Upper lobe of right lung (tissue), 1 donor: ENCODE results near the gene ARHGAP22. TPM values are rescaled to one million over a fixed set of nuclear protein-coding genes. Genes with fewer than 3 reads are reported as not detected.

Source experiments
- ATAC-seq: fragments of 200-7000 bp; cut with Tn5 transposase; one replicate; pipeline ENCODE4 v1.9.1; 2020; ENCODE audit warnings: mild to moderate bottlenecking, moderate library complexity
- DNase-seq: peaks from one replicate; pipeline ENCODE4 v3.0.0-alpha.2; 2020
- H3K27ac ChIP-seq: fragments of 200-600 bp; one replicate; pipeline ENCODE4 v1.8.0; 2022
- H3K27me3 ChIP-seq: fragments of 200-600 bp; one replicate; pipeline ENCODE4 v1.8.0; 2022; ENCODE audit warnings: mild to moderate bottlenecking
- H3K36me3 ChIP-seq: fragments of 200-600 bp; one replicate; pipeline ENCODE4 v1.8.0; 2022
- H3K4me1 ChIP-seq: fragments of 200-600 bp; one replicate; pipeline ENCODE4 v1.8.0; 2022
- H3K4me3 ChIP-seq: fragments of 200-600 bp; one replicate; pipeline ENCODE4 v1.8.0; 2022; ENCODE audit warnings: mild to moderate bottlenecking
- H3K9me3 ChIP-seq: fragments of 200-600 bp; one replicate; pipeline ENCODE4 v1.8.0; 2022
- intact Hi-C: fragments of 100-400 bp; cut with DNase I; formaldehyde crosslinking; loops from one replicate; pipeline ENCODE4 v1.11.0; 2022
- total RNA-seq: library from RNA; stranded (reverse); fragmentation: NEBNext Ultra II Directional; extraction: Animal tissue kit (Norgen Biotek cat#: 25700); gene quantifications from one replicate; pipeline ENCODE4 v1.2.1, GENCODE V29; 2021
- TF ChIP-seq, protein P1 (sequence below): fragments of 200-600 bp; IDR thresholded peaks from one replicate; pipeline ENCODE4 v1.8.0; 2022; ENCODE audit warnings: antibody characterized with exemption
- donor health status: DM: no; HTN: yes; CAD: no; lungs with severe emphysema.

The ARHGAP22 gene
- total RNA-seq, 1 donor from 2014 or later, result 6.8 TPM

DNA sequence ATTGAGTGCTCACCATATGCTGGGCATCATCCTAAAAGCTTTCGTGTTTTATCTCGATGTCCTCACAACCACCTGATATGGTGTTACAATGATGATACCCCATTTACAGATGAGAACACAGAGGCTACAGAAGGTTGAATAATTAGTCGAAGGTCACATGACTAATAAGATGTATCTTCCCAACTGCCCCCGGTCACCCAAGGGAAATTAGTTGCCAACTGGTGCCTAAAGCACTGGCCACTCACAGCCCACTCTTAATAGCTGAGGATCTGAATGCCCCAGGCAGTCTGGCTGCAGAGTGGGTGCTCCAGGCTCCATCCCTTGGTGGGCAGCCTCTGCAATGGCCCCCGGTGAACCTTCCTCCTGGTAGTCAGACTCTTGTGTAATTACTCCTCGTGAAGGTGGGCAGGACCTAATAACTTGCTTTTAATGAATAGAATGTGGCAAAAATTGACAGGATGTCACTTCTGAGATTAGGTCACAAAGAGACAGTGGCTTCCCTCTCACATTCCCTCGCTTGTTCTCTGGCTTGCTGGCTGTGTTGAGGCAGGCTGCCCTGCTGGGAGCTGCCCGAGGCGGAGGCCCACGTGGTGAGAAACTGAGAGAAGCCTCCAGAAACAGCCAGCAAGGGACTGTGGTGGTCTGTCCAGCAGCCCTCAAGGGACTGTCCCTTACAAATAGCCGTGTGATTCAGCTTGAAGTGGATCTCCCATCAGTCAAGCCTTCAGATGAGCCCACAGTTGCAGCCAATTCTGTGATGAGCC, 109.4 kb downstream of the ARHGAP22 start:
- DNase-seq, result no peak

DNA sequence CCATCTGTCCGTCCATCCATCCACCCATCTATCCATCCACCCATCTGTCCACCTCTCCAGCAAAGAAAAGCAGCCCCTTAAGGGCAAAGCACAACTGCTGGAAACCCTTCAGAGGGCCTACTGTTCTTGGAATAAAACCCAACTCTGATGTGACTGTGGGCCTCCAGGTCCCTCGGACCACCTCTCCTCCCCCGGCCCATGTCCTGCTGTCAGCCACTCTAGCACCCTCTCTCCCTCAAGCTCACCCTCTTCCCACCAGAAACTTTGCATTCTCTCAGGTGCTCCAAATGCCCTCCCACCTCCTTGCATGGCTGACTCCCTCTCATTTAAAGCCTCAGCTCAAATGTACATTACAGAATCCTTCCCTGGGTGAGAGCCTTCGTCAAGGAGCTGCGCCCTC, 110.3 kb downstream of the ARHGAP22 start:
- no peaks in the 10 kb centered on the region for H3K9me3 ChIP-seq
- H3K27me3 ChIP-seq, result no peaks in the 10 kb centered on the region
- H3K27ac ChIP-seq, result no peak overlapping the region
- H3K4me3 ChIP-seq, result no peak overlapping the region
- no peak for ATAC-seq
- no peaks in the 10 kb centered on the region for H3K36me3 ChIP-seq
- intact Hi-C loops, result no loop called here
- DNase-seq, result no peak
- no peaks in the 10 kb centered on the region for H3K4me1 ChIP-seq
- TF ChIP-seq, protein P1, sequence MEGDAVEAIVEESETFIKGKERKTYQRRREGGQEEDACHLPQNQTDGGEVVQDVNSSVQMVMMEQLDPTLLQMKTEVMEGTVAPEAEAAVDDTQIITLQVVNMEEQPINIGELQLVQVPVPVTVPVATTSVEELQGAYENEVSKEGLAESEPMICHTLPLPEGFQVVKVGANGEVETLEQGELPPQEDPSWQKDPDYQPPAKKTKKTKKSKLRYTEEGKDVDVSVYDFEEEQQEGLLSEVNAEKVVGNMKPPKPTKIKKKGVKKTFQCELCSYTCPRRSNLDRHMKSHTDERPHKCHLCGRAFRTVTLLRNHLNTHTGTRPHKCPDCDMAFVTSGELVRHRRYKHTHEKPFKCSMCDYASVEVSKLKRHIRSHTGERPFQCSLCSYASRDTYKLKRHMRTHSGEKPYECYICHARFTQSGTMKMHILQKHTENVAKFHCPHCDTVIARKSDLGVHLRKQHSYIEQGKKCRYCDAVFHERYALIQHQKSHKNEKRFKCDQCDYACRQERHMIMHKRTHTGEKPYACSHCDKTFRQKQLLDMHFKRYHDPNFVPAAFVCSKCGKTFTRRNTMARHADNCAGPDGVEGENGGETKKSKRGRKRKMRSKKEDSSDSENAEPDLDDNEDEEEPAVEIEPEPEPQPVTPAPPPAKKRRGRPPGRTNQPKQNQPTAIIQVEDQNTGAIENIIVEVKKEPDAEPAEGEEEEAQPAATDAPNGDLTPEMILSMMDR, result no peak

More for the DNA sequence above, 109.4 kb downstream of the ARHGAP22 start:
- Histone ChIP-seq H3K36me3 (no peaks in the 10 kb centered on the region), H3K4me1 (no peaks in the 10 kb centered on the region), H3K9me3 (no peaks in the 10 kb centered on the region), H3K4me3 (no peak overlapping the region), H3K27ac (no peak overlapping the region), H3K27me3 (no peaks in the 10 kb centered on the region)
- intact Hi-C loops, result no loop called here
- TF ChIP-seq, protein P1, result no peak
- no peak for ATAC-seq

DNA sequence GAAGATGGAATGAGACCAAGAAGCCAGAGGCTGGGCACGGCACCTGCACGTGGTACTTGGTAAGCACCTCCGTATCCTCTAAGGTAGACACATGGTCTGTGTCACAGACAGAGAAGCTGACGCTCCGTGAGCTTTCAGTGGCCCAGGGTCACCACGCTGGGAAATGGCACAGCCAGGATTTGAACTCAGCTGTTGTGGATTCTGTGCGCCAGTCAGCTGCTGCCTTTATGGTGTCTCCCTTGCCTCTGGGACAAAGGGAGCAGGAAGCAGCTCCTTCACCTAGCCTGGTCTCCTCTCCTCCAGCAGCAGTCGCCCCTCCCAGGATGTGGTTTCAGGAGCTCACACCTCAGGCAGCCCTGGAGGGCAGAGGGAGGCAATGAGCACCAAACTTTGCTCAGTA, 110.8 kb downstream of the ARHGAP22 start:
- TF ChIP-seq, protein P1, result no peak
- no peak overlapping the region for H3K27ac ChIP-seq
- H3K36me3 ChIP-seq, result no peaks in the 10 kb centered on the region
- no peak overlapping the region for H3K4me3 ChIP-seq
- H3K9me3 ChIP-seq, result no peaks in the 10 kb centered on the region
- H3K4me1 ChIP-seq, result no peaks in the 10 kb centered on the region
- DNase-seq (no peak), ATAC-seq (no peak)
- intact Hi-C loops, result no loop called here
- H3K27me3 ChIP-seq, result no peaks in the 10 kb centered on the region

DNA sequence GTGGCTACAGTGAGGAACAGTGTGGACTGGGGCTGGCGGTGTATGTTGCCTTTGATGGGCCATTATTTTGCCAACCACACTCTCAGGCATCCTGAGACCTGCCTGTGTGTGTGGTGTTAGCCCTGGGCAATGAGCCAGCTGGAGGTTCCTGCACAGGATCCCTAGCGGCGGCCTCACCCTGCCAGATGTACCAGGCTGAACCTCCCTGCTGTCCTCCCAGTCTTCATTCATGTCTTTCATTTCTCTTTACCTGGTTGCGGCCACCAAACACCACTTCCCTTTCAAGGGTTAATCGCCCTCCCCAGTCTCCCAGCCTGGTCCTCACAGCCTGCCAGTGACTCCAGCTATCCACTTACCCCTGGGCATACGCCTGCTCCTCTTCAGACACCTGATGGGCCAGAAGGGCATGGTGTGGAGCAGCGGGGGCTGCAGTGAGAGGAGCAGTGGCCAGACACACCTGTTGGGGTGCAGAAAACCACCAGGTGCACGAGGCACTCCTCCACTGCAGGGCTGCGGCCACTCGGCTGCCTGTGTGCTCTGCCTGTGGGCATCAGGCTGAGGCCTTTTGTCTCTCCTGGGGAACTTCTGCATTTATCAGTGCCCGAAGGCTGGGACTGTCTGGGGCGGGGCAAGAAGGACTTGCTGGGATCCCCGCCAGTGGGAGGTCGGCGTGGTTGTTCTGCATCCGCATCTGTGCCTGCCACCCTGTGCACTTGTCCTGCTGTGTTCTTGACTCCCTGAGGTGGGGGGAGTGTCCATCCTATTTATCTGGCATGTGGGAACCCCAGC, 111.6 kb downstream of the ARHGAP22 start:
- Histone ChIP-seq H3K36me3 (no peaks in the 10 kb centered on the region), H3K9me3 (no peaks in the 10 kb centered on the region), H3K4me3 (no peak overlapping the region), H3K4me1 (no peaks in the 10 kb centered on the region), H3K27me3 (no peaks in the 10 kb centered on the region), H3K27ac (no peak overlapping the region)
- intact Hi-C loops, result no loop called here
- peak; percentile 74 for DNase-seq
- peak; percentile 78 for ATAC-seq
- TF ChIP-seq, protein P1, result no peak

DNA sequence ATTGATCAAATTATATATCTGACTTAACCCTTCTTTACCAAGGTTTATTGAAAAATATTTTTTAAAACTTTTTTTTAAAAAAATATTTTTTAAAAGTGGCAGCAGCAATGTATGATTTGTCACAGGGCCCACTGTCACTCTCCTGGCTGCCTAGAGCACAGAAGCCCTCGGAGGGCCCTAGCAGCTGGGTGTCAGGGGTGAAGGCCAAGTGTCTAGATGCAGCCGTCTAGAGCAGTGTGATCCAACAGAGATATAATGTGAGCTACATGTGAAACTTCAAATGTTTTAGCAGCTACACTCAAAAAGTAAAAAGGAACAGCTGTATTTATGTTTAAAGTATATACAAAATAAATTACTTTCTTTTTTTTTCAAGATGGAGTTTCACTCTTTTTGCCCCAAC, 112.7 kb downstream of the ARHGAP22 start:
- Histone ChIP-seq H3K9me3 (no peaks in the 10 kb centered on the region), H3K36me3 (no peaks in the 10 kb centered on the region), H3K4me3 (no peak overlapping the region), H3K27ac (no peak overlapping the region), H3K27me3 (no peaks in the 10 kb centered on the region), H3K4me1 (no peaks in the 10 kb centered on the region)
- intact Hi-C loops, result no loop called here
- DNase-seq (no peak), ATAC-seq (no peak)
- TF ChIP-seq, protein P1, result no peak
